ENCODE results near the gene SETX.

The SETX gene

DNA sequence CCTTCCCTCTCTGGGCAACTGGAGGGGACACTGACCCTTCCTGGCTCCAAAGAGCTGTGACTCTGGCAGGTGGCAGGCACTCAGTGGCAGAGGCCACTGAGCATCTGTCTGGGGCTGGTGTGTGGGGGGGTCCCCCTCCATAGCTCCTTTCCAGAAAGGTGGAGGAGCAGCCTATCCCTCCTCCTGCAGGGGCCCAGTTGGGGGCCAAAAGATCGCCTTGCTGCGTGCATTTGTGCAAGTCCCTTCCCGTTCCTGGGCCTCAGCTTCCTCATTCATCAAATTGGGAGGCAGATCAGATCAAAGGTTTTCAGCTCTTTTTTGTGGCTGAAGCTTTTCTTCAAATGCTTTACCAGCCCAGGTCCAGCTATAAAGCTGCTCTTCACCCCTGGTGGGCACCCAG lies 115.3 kb downstream of the SETX start:
- DNase-seq = no peak

DNA sequence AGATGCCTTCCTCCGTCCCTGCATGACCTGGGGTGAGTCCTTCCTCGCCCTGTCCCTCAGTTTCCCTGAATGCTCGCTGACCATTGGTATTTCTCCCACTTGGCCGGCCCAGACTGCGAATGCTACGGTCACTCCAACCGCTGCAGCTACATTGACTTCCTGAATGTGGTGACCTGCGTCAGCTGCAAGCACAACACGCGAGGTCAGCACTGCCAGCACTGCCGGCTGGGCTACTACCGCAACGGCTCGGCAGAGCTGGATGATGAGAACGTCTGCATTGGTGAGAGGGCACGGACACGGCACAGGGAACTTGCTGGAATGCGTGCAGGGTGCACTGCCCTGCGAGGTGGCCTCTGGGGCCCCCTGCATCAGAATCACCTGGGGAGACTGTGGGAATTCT lies 115.8 kb downstream of the SETX start:
- no peak for DNase-seq

GRCh38 chr9:132238026-132238972 lies 116.5 kb downstream of the SETX start:
- DNase-seq = no peak

DNA sequence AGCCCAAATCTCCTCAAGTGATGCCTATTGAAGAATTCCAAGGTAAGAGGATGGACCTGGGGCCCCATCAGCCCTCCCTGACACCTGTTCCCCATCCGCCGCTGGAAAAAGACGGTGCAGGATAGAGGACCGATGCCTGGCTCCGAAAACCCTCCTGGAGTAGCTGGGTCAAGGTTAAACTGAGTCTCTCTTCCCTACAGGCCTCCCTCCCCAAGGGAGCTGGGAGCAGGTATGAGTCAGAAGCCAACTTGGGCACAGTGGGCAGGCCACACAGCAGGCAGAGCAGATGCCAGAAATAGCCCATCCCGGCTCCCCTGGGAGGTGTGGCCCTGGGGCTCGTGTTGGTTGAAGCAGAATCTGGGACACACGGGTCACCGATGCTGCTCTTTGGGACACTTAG lies 117.3 kb downstream of the SETX start:
- DNase-seq = no peak

DNA sequence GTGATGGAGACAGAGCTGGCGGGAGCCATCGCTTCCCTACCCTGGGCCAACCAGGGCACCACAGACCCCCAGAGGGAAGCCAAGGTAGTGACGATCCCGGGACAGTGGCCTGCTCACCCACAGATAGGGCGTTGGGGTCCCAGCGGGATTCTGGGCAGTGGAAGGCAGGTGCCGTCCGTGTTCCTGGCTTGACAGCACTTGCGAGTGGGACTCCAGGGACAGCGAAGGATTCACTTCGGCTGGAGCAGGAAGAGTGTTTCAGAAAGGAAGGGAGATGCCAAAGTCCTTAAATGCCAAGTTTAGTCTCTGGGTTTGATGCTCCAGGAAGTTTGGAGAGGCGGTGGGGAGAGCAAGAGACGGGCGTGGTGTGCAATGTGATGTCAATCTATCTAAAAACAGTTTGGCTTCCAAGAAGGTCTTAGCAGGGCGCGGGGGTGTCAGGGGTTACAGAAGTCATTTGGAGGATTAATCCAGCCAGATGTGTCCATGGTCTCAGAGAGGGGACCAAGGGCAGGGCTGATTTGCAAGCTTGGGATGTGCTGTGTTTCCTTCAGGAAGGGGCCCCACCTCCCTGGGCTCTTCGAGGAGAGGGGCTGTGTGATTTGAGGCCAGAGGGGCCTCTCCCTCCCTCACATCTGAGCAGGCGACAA lies 118.0 kb downstream of the SETX start:
- DNase-seq = no peak

GRCh38 chr9:132235894-132236661 lies 118.7 kb downstream of the SETX start:
- DNase-seq = peak; percentile 28 to 41

- no peak for DNase-seq
Observed at GRCh38 chr9:132235125-132235524, 119.7 kb downstream of the SETX start.

DNA sequence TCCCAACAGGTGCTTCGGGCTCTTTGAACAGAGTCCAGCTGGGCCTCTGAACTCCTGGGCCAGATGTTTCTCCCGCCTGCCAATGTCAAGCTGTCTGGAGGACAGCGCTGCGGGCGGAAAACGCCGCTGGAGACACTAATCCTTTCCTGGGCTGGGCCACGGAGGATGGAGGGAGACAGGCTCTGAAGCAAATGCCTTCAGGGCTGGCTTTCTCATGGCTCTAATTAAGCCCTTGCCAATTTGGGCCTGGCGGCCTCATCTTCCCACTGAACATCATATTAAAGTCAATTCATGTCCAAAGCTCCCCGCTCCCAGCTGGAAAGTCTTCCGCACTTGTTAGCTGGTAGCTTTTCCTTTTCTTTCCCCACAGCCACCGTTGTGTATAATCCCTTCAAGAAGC lies 120.3 kb downstream of the SETX start:
- no peak for DNase-seq

DNA sequence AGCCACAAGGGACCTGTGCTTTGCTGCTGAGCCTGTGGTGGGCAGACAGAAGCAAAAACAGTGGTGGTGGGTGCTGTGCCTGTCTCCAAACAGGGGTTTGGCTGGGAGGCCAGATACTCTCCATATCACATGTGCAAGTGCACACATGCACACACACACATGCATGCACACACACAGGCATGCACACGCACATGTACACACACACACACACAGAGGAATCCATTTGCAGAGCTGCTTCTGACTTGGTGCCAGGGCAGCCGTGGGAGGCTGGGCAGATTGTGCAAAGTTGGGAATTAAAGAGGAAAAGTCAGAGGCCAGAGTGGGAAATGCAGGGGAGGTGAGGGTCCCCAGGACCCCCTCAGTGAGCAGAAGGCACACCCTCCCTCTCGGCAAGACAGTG lies 121.6 kb downstream of the SETX start:
- DNase-seq = no peak

GRCh38 chr9:132232522-132232921 lies 122.3 kb downstream of the SETX start:
- DNase-seq = no peak

DNA sequence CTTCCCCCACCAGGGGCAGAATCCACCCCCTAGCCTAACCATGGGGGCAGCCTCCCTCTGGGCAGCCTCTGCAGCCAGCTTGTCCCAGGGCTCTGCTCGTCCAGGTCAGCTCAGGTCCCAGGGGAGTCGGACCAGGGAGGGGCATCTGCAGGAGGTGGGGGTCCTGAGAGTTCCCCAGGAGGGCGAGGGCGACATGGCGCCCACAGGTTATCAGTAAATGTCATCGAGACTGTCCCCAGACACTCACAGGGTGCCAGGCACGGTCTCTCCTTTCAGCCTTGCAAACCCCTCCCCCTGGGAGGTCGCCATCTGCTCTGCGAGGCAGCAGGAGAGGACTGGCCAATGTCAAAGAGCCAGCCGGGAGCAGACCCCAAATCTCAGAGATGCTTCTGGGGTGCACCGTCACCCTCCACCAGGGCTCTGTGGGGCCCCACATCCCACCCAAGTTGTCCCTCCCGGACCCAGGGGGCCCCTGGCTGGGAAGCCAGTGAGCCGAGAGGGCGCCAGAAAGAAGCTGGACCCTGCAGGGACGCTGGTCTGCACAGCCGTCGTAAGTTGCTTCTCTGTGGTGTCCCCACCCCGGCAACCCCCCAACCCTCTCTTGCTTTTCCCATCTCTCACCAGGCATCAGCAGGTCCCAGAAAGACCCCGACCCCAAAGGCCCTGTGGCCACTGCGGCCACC lies 123.6 kb downstream of the SETX start:
- no peak for DNase-seq

GRCh38 chr9:132230605-132231004 lies 124.2 kb downstream of the SETX start:
- DNase-seq = no peak

DNA sequence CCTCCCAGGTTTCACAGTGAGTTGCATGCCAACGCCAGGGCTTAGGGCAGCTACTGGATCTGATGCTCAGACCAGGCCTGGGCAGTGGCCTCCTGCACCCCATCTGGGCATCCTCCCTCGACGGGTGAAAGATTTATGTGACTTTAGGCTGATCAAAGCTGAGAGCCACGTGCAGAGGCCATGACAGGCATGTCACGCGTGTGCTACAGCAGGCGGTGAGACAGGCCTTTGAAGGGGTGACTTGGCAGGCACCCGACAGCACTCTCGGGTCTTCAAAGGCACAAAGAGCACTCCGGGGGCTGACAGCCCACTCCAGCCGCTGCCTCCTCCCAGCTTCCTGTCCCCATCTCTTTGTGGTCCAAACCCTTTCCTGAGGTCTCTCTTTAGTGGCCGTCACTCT lies 126.7 kb downstream of the SETX start:
- DNase-seq = no peak

GRCh38 chr9:132226571-132227430 lies 128.0 kb downstream of the SETX start:
- no peak for DNase-seq

- DNase-seq = no peak
Observed at GRCh38 chr9:132224645-132225044, 130.1 kb downstream of the SETX start.

DNA sequence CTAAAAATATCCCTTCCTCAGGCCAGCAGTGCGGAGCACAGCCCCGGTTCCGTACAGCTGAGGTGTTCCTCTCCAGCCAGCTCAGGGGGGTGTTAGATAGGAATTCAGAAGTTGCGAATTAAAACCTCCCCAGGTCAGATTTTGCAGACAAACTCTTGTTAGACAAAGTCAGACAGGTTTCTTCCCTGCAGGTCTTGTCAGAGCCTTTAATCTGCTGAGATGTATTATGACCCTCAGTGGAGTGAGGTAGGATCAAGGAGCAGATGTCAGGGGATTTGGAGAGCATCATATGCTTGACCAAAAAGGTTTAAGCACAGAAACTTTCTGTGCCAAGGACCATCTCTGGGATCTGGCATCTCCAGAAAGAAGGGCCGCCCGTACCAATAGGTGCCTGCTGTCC lies 132.8 kb downstream of the SETX start:
- no peak for DNase-seq

GRCh38 chr9:132218208-132218607 lies 136.6 kb downstream of the SETX start:
- no peak for DNase-seq

- no peak for DNase-seq
Observed at GRCh38 chr9:132216861-132217619, 137.7 kb downstream of the SETX start.

- DNase-seq = no peak
Observed at GRCh38 chr9:132214027-132214622, 140.7 kb downstream of the SETX start.

GRCh38 chr9:132211570-132211969 lies 143.2 kb downstream of the SETX start:
- DNase-seq = no peak

Measured in NCI-H187 (cell line).